ENCODE results near the gene OSM. TPM values are rescaled to one million over a fixed set of nuclear protein-coding genes. Genes with fewer than 3 reads are reported as not detected.

OSM gene
- polyA plus RNA-seq, 3 donors, result 48.0 to 295 (median 146) TPM

GRCh38 chr22:30236875-30237274 lies 29.8 kb downstream of the OSM start:
- intact Hi-C loops (cut with micrococcal nuclease), result no loop called here

GRCh38 chr22:30235687-30236170 lies 30.9 kb downstream of the OSM start:
- intact Hi-C loops (cut with micrococcal nuclease), result no loop called here
- Histone ChIP-seq H3K4me2 (replicated peaks; ENCODE audit: extremely low read depth, low read length, poor library complexity, severe bottlenecking) (no peak overlapping the region), H3K9me3 (replicated peaks in 1 of 2; ENCODE audit: control insufficient read depth in 1 of 2, insufficient read depth in 1 of 2, low read length in 2 of 2) (peaks cover 0 to 6% of the 10 kb centered on the region in 2 donors), H3K4me3 (replicated peaks in 1 of 3; ENCODE audit: low read depth in 2 of 3, low read length in 3 of 3) (no peak overlapping the region), H3K27me3 (ENCODE audit: control insufficient read depth in 2 of 2, insufficient read depth in 2 of 2, low read length in 2 of 2) (no peaks in the 10 kb centered on the region), H4K20me1 (ENCODE audit: insufficient read depth, low read length) (no peaks in the 10 kb centered on the region), H3K4me1 (ENCODE audit: control insufficient read depth in 1 of 2, insufficient read depth in 2 of 2, low read length in 2 of 2) (no peaks in the 10 kb centered on the region), H3K9ac (ENCODE audit: insufficient read depth, low read length, poor library complexity, severe bottlenecking) (no peak overlapping the region), H3K27ac (ENCODE audit: low read depth in 1 of 2, low read length in 2 of 2) (no peak overlapping the region), H3K79me2 (ENCODE audit: insufficient read depth, low read length) (no peaks in the 10 kb centered on the region), H3K36me3 (replicated peaks in 1 of 2; ENCODE audit: control insufficient read depth in 1 of 2, insufficient read depth in 2 of 2, low read length in 2 of 2) (no peaks in the 10 kb centered on the region), H2AFZ (ENCODE audit: insufficient read depth, low read depth, low read length, poor library complexity, severe bottlenecking) (no peak overlapping the region)
- H3K27me3 Mint-ChIP-seq (ENCODE audit: low read depth in 3 of 3), result peaks cover 0 to 11% (median 4%) of the 10 kb centered on the region in 3 donors
- no peak for DNase-seq
- H3K9me3 Mint-ChIP-seq, result peaks cover 3 to 8% (median 6%) of the 10 kb centered on the region in 7 donors
- H3K4me3 Mint-ChIP-seq, result no peak overlapping the region
- no peak overlapping the region for H3K27ac Mint-ChIP-seq
- TF ChIP-seq CTCF (IDR thresholded peaks at IDR 0.05), result no peak
- H3K4me1 Mint-ChIP-seq, result no peaks in the 10 kb centered on the region
- WGBS (ENCODE audit: insufficient coverage), result 99% methylated on average over 6 of the region's 10 CpGs
- H3K36me3 Mint-ChIP-seq, result no peaks in the 10 kb centered on the region

More at GRCh38 chr22:30236875-30237274, 29.8 kb downstream of the OSM start:
- H3K36me3 Mint-ChIP-seq, result no peaks in the 10 kb centered on the region
- no peaks in the 10 kb centered on the region for H3K36me3 ChIP-seq (replicated peaks in 1 of 2; ENCODE audit: control insufficient read depth in 1 of 2, insufficient read depth in 2 of 2, low read length in 2 of 2)
- peaks cover 4 to 11% (median 5%) of the 10 kb centered on the region in 3 donors for H3K27me3 Mint-ChIP-seq (ENCODE audit: low read depth in 3 of 3)
- no peak overlapping the region for H3K27ac Mint-ChIP-seq
- WGBS (ENCODE audit: insufficient coverage), result 83% methylated on average over 1 of the region's 5 CpGs
- no peaks in the 10 kb centered on the region for H3K79me2 ChIP-seq (ENCODE audit: insufficient read depth, low read length)
- no peak for TF ChIP-seq CTCF (IDR thresholded peaks at IDR 0.05)
- no peak overlapping the region for H3K4me3 Mint-ChIP-seq
- peaks cover 3 to 8% (median 6%) of the 10 kb centered on the region in 7 donors for H3K9me3 Mint-ChIP-seq
- H3K27ac ChIP-seq (ENCODE audit: low read depth in 1 of 2, low read length in 2 of 2), result no peak overlapping the region
- no peaks in the 10 kb centered on the region for H4K20me1 ChIP-seq (ENCODE audit: insufficient read depth, low read length)
- no peak overlapping the region for H3K9ac ChIP-seq (ENCODE audit: insufficient read depth, low read length, poor library complexity, severe bottlenecking)
- no peak overlapping the region for H2AFZ ChIP-seq (ENCODE audit: insufficient read depth, low read depth, low read length, poor library complexity, severe bottlenecking)
- no peaks in the 10 kb centered on the region for H3K27me3 ChIP-seq (ENCODE audit: control insufficient read depth in 2 of 2, insufficient read depth in 2 of 2, low read length in 2 of 2)
- no peaks in the 10 kb centered on the region for H3K4me1 Mint-ChIP-seq
- no peak overlapping the region for H3K4me2 ChIP-seq (replicated peaks; ENCODE audit: extremely low read depth, low read length, poor library complexity, severe bottlenecking)
- no peaks in the 10 kb centered on the region for H3K4me1 ChIP-seq (ENCODE audit: control insufficient read depth in 1 of 2, insufficient read depth in 2 of 2, low read length in 2 of 2)
- H3K9me3 ChIP-seq (replicated peaks in 1 of 2; ENCODE audit: control insufficient read depth in 1 of 2, insufficient read depth in 1 of 2, low read length in 2 of 2), result peaks cover 0 to 6% of the 10 kb centered on the region in 2 donors
- no peak for DNase-seq
- no peak overlapping the region for H3K4me3 ChIP-seq (replicated peaks in 1 of 3; ENCODE audit: low read depth in 2 of 3, low read length in 3 of 3)

Measured in CD14-positive monocyte (primary cell).